ENCODE results near the gene LMNA.

GRCh38 chr1:156104065-156104810 is 10.3 kb upstream of the LMNA start:
- TF ChIP-seq CTCF (IDR thresholded peaks at IDR 0.05; ENCODE audit: borderline replicate concordance, extremely low read depth, low read length, poor library complexity, severe bottlenecking), result no peak
- TF ChIP-seq EZH2 (IDR thresholded peaks at IDR 0.05; ENCODE audit: borderline replicate concordance, low read depth, low read length, severe bottlenecking), result no peak

All from DND-41 (cell line).